NAMALWA (cell line): ENCODE measurements around the gene MAPKAPK2.

Experiments used
- DNase-seq: peaks from one replicate; pipeline ENCODE4 v3.0.0-alpha.2; 2015; ENCODE audit warnings: low spot score

MAPKAPK2 gene

DNA sequence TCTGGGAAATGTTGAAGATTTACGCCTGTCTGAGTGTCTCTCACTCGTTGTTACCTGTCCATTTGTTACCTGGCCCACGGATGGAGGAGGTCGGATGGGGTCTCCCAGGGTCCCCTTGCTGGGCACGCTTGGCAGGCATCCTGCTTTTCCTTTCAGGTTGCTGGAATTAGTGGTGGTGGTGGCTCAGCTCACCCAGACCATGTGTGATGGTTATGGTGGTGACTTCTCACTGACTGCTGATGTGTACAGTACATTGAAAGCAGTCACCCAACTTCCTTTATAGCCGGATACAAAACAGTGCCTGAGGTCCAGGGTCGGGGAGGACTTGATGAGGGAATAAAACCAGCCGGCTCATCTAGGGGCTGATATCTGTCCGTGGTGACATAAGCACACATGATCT is 19.5 kb downstream of the MAPKAPK2 start:
- DNase-seq, result no peak

- no peak for DNase-seq
Observed at GRCh38 chr1:206705191-206705590, 20.5 kb downstream of the MAPKAPK2 start.

GRCh38 chr1:206705726-206706297 is 21.1 kb downstream of the MAPKAPK2 start:
- no peak for DNase-seq

DNA sequence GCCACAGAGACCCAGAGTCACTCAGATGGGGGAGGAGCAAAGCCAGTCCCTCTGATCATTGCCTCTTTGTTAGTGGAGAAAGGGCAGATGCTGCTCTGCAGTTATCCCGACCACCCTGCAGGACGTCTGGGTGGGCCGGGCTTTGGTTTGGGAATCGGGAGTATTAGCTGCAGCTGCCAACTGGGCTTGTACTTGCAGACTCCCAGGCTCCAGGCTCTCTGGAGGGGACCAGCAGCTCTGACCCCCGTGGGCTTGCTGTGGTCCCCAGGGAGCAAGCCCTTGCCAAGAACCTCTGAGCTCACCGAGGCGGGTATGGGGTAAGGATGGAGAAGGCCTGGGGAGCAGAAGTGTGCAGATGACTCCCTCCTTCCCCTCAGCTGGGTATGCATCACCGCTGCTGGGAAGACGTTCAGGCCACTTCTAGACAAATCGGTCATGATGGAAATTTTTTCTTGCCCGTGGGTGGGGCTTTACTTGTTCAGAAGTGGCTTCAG is 21.6 kb downstream of the MAPKAPK2 start:
- no peak for DNase-seq

DNA sequence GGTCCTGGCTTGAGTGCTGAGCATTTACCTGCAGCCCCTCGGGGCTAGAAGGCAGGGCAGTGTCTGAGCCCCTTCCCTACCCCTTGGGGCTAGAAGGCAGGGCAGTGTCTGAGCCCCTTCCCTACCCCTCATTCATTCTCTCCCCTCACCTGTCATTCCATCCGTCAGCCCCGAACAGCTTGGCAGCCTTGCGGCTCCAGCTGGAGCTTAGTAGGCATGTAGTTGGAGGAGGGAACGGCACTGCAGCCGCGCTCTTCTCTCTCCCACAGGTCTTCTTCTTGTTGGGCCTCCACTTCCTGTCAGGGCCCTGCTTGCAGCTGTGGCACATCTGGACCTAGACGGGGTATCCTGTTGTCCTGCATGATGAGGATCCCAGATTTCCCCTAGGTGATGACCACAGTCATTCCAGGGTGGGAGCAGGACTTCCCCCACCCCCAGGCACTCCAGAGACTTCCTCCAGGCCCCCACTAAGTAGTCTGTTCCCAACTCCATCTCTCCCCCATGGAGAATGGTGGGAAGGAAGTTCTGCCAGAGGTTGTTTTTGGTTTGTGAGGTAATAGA is 22.2 kb downstream of the MAPKAPK2 start:
- no peak for DNase-seq

DNA sequence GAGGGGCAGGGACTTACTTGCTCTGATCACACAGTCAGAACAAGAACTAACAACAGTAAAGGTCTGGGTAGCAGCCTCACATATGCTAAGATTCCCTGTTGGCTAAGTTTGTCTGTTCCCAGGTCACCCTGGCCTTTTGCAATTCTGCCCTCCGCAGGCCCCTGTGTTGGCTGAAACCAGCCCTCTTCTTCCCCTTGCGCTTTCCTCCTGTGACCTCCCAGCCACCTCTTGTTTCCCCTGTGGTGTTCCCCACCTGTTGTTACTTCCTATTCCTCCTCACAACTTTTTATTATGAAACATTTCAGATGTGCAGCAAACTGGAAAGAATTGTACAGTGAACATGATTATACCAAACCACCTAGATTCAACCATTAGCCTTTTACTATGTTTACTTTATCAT is 23.4 kb downstream of the MAPKAPK2 start:
- peak; percentile 14 for DNase-seq

GRCh38 chr1:206708882-206709281 is 24.2 kb downstream of the MAPKAPK2 start:
- no peak for DNase-seq

DNA sequence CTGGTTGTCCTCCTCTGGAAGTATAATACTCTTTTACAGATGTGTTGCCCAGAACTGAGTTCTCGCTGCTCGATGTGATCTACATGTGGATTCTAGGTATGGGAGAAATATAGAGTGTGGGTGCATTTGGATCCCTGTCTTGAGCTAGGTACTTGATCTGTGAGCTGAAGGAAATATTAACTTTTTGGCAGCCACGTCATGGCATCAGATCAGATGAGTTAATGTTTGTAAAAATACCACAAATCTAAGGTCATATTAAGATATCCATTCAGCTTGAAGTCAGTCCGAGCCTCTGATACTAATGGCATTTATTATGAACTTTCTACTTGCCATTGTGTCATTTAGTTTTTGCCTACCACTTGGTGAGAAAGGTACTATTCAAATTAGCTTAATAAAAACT is 24.6 kb downstream of the MAPKAPK2 start:
- DNase-seq, result no peak

DNA sequence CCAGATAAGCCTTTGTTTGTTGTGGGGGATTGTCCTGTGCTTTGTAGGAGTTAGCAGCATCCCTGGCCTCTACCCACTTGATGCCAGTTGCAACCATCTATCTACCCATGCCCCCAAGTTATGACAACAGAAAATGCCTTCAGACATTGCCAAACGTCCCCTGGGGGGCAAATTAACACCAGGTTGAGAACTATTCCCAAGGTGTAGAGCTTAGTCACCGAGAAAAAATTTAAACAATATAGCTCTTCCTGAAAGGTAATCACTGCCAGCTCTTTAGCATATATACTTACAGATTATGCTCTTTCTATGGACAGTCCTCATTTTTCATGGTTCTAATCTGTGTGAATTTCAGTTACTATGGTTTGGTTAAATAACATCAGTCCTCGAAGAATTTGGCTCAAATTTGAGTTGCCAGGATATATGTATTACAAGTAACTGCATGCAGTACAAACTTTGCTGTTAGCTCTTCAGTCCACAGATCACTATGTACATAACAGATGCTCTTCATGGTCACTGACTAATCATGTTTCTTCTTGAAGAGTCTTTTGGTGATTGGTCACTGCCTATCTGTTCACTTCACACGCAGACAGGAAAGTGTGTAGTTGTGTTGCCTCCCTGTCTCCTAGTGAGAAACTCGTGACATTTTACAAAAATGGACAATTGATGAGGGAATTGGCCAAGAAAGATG is 25.2 kb downstream of the MAPKAPK2 start:
- no peak for DNase-seq

- no peak for DNase-seq
Observed at GRCh38 chr1:206710460-206710823, 25.7 kb downstream of the MAPKAPK2 start.

DNA sequence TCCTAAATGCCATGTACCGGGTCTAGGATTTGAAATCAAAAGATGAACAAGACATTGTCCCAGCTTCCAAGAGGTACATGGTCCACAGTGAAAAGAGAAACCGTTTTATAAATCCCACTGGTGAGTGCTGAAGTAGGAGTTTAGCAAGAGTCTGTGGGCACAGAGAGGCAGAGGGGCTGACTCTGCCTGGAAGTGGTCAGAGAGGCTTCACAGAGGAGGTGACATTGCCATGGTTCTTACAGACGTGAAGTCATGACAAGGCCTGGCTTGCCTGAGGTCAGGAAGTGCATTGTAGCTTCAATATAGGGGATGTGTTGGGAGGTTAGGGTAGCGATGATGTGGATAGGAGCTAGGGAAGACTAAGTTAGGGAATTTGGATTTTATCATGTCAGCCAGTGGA is 28.4 kb downstream of the MAPKAPK2 start:
- DNase-seq, result no peak

- DNase-seq, result no peak
Observed at GRCh38 chr1:206713910-206714312, 29.2 kb downstream of the MAPKAPK2 start.

- DNase-seq, result no peak
Observed at GRCh38 chr1:206714331-206715058, 29.8 kb downstream of the MAPKAPK2 start.

DNA sequence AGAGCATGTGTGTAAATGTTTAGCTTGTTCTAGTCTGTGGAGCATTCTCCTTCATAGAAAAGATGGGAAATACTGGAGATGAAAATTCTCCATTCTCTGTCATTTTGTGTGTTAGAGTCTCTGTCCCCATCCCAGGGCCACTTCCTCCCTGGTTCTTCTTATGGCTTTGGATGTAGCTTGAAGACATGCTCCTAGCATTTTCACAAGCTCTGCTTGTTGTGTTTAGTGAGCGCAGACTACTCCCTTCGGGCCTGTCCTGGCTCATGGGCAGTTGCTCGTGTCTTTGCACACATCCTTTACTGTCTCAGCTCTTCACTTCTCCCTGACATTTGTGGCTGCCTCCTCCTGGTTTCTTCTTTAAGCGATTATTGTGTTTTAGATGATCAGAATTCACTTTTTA is 30.4 kb downstream of the MAPKAPK2 start:
- DNase-seq, result no peak

DNA sequence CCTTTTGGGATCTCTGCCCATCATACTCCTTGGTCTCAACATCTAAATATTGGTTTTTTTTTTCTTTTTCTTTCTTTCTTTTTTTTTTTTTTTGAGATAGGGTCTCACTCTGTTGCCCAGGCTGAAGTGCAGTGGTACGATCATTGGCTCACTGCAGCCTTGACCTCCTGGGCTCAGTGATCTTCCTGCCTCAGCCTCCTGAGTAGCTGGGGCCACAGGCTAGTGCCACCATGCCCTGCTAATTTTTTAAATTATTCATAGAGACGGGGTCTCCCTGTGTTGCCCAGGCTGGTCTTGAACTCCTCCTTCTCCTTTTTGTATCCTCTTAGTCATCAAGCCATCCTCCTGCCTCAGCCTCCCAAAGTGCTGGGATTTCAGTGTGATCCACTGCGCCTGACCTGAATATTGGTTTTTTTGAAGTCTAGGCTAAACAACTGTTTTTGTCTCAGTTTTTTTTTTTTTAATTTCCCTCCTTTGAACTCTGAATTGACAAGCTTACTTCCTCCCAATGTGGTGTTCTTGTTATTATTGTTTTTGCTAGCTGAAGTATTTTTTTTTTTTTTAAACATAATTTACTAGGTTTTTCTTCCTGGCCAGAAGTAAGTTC is 30.9 kb downstream of the MAPKAPK2 start:
- DNase-seq, result no peak

GRCh38 chr1:206716159-206716869 is 31.6 kb downstream of the MAPKAPK2 start:
- DNase-seq, result no peak

DNA sequence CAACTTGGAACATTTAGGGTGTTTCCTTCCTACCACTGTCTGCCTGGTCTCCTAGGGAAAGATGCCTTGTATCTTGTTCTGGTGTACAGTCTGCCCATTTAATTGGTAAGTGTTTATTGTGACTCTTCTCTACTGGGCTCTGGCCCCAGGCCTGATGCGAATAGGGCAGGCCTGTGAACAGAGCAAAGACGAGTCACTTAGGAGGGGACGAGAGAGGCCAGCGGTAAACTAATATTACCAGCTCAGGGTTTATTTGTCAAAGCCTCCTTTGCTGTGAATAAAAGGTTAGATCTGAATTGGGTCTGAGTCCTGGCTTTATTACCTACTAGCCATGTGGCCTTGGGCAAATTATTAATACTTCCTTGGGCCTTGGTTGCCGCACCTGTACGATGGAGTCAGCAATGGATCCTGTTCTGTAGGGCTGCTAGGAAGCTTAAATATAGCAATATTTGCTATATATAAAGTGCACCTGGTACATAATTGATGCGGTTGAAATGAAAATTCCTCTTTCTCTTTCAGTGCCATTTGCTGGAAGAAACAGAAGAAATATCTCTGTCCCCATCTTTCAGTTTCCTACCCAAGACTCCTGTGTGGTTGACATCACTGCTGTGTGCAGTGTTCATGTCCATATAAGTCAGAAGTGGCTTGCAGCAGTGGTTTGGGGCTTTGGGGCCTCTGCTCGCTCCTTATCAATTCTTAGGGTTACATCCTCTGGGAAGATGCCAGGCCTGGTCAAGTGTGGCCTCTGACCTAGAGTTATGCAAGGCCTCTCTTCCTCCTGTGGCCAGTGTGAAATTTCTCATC is 32.4 kb downstream of the MAPKAPK2 start:
- DNase-seq, result peak; percentile 21

DNA sequence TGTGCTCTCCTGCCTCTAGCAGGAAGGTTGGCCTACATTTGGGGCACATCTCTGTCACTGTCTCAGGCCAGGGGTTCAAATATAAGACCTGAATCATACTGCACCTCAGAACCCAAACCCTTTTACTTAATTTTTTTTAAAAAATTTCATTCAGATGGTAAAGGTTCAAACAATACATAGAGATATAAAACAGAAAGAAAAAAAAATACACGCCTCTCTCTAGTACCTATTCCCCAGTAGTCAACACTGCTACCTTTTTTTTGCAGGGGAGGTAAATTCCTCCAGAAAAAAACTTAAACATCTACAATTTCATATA is 32.9 kb downstream of the MAPKAPK2 start:
- DNase-seq, result no peak

DNA sequence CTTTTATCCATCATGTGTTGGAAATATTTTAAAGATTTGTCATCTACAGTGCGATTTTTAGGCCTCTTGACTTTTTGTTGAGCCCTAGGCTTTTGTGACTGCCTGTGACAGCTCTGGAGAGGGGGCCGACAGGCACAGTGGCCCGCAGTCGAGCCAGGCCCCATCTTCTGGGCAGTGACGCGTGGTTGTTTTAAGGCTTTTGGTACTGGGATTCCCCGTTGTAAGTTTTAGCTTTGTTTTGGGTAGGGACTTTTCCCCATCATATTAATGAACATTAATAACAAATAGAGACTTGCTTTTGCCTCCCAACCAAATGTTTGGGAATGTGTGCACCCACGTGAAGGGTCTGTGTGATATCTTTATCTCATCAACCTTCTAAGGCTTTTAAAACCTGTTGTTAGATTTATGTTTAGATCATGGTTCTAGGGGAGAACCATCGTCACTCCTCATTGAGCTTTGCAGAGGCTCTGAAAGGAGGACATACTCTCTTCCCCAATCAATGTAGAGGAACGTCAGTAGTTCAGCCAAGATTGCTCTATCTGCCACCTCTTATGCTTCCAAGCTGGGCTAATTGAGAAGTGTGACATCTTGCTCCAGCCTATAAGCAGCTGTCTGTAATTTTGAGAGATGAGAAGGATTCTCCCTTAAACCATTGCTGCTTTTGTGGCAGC is 34.6 kb downstream of the MAPKAPK2 start:
- DNase-seq, result no peak

DNA sequence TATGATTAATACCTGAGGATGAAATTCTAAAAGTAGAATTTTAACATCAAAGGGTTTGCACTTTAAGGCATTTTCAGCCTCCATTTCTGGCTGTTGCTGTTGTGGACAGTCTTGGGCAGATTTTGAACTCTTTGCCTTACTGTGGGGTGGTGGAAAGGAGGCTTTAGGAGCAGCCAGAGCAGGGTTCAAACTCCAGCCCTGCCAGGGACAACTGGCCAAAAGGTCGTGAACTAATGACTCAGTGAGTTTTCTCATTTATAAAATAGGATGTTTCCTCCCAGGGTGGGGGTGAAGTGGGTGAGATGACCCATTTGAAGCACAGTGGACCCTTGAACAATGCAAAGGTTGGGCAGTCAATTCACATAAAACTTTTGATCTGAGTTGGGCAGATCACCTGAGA is 36.7 kb downstream of the MAPKAPK2 start:
- no peak for DNase-seq
